GM18951 (cell line): Measurements from ENCODE around the gene PTX4.
"Not testable (repeated sequence)": the region's sequence is repeated elsewhere in the genome, so short reads cannot be mapped to it uniquely, and the experiment has no call there.

Source experiments
- POLR2A ChIP-seq: IDR thresholded peaks from 4 replicates; pipeline ENCODE4 v1.6.1; 2011; ENCODE audit warnings: mild to moderate bottlenecking; ENCODE audit not compliant: insufficient read length, insufficient read depth; ENCODE audit errors: extremely low read depth
- in situ Hi-C: fragments of 300-500 bp; cut with MboI; formaldehyde crosslinking; loops from one replicate; pipeline ENCODE4 v1.12.0; 2022; ENCODE audit warnings: low sequenced_read_pairs, mixed read lengths, inconsistent platforms; ENCODE audit not compliant: unreplicated experiment

Gene PTX4

DNA sequence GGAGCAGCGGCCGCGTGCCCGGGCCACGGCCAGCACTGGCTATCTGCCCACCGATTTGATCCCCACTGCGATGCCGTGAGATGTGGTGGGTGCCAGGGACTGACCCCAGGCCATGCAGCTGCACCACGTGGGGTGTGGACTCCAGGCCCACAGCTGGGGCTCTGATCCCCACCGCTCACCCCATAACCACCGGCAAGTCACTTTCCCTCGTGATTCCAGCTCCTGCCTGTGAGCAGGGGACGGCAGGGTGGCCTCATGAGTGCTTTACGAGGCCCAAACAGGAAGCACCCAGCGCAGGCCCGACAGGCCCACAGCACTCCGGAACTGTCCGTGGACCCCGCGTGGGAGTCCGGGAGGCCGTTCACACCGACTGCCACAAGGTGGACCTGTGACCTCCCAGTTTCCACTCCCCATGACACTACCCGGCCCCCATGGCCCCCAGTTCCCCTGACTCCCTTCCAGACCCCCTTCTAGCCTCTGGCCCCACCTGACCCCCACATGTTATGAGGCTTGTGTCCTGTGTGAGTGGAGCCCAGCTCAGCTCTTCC, 616 bp downstream of the PTX4 start:
- in situ Hi-C loops = no loop called here
- TF ChIP-seq POLR2A = no peak

DNA sequence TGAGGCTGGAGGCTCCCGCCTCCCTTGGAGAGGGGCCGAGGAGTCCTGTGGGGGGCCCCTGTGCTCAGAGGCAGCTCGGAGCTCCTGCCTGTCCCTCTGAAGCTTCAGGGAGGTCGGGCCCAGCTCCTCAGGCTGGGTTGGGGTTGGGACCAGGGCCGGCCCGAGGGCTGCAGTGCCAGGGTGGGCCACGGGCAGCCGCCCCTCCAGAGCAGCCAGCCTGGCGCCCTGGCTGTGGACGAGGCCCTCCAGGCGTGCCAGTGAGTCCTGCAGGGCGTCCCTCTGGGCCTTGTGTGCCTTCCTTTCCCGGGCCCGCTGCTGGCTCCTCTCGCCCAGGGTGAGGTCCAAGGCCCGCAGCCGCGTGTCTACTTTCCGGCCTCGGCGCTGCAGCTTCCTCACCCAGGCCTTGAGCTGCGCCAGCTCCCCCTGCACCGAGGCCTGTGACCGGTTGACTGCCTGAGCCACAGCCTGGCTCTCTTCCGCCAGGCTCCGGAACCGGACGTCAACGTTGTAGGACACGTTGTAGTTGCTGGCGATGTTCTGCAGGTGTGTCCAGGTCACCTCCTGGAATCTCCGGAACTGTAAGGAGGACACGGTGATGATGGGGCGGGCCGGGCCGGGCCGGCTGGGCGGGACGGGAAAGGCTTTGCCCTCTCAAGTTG, 1.2 kb downstream of the PTX4 start:
- in situ Hi-C loops = no loop called here
- TF ChIP-seq POLR2A = no peak

DNA sequence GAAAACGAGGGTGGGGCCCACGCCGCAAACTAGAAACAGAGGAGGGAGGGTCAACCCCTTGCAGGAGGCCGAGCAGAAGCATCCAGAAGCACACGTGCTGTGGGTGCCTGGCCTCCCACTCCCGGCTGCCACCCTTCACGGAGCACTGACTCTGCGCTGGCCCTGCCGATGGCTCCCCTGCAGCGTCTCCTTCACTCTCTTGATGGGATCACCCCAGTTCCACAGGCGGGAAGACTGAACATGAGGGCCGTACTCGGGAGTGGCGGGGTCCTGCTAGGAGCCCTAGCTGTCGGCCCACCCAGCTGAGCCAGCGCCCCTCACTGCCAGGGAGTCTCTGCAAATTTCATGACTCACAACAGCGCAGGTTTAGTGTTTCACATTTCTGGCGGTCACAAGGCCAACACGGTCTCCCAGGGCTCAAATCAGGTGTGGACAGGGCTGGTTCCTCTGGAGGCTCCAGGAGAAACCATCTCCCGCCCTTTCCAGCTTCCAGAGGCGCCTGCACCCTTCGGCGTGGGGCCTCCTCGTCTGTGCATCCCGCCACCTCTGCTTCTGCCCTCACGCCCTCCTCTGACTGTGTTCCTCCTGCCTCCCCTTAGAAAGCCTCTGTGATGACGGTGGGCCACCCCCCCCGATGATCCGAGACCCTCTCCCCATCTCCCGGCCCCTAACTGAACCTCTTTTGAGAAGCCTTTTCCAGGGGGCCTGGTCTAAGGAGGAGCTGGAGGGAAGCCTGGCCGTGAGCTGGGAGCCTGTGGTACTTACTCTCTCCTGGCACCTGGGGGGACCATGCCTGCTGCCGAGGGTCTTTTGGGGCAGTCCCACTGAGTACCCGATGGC, 2.0 kb downstream of the PTX4 start:
- in situ Hi-C loops = no loop called here
- no peak for TF ChIP-seq POLR2A

DNA sequence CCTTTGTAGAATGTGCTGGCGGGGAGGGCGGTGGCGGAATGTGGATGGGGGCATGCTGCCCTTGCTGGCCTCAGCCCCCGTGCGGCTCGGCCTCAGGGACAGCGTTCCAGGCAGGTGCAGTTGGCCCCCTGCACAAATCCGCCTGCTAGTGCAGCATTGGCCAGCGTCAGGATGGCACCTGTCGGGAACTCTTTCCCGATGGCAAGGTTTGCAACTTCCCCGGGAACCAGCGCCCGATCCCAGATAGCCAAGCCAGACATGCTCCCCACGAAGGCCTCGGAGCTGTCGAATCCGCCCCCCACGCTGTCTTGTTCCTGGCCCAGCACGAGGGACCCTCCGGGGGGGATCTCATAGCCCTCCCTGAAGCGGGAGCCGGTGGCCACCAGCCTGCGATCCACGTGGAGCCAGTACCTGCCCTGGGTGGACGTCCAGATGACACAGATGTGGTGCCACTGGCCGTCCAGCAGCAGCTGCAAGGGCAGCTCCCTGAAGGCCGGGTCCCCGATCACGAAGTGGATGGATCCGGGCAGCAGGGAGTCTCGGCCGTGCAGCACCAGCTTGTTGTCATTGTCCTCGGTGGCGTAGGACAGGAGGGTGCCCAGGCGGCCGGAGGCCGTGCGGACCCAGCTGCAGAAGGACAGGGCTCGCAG, 2.8 kb downstream of the PTX4 start:
- in situ Hi-C loops = no loop called here
- TF ChIP-seq POLR2A = no peak

DNA sequence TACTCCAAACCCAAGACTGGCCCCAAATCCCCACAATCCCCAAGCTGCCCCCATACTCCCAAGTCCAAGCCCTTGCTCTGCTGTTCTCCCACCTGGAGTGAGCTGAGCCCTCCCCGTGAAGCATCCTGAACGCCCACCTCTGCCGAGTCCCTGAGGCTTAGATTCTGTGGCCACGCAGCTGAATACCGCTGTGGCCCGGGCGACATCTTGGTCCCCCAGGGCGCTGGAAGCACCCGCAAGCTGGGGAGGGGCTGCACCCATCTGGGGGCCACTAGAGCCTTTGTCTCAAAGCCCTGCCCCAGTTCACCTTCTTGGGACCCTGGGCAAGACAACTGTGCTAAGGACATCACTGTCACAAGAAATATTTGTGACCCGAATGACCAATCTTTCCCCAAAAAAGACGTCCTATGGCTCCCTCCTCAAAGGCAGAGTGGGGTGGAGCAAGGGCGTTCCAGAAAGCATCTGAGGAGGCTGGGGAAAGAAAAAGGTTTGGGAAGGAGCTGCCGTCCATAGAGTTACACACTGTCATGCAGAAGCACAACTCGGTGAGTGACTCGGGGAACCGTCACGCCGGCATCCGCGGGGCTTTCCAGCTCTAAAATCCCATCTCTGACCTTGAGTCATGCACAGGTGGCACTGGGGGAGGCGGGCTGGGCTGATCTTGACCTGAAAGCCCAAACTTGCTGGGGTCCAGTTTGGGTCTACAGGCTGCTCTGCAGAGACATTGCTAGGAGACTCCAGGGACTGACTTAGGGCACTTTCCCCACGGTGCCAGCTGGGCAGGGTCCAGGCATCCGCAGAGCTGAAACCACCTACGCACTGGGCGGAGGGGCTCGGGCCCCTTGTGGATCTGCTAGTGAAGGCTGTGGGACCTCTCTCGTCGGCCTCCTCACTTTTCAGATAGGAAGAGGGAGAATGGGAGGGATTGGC, 6.6 kb downstream of the PTX4 start:
- no peak for TF ChIP-seq POLR2A

DNA sequence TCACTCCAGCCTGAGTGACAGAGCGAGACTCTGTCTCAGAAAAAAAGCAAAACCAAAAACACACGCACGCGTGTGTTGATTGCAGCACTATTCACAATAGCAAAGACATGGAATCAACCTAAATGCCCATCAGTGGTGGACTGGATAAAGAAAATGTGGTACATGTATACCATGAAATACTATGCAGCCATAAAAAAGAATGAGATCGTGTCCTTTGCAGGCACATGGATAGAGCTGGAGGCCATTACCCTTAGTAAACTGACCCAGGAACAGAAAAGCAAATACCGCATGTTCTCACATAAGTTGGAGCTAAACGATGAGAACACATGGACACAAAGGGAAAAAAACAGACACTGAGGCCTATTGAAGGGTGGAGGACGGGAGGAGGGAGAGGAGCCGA, 9.8 kb downstream of the PTX4 start:
- in situ Hi-C loops = not testable (repeated sequence)

More for the DNA sequence above, 6.6 kb downstream of the PTX4 start:
- in situ Hi-C loops = no loop called here

DNA sequence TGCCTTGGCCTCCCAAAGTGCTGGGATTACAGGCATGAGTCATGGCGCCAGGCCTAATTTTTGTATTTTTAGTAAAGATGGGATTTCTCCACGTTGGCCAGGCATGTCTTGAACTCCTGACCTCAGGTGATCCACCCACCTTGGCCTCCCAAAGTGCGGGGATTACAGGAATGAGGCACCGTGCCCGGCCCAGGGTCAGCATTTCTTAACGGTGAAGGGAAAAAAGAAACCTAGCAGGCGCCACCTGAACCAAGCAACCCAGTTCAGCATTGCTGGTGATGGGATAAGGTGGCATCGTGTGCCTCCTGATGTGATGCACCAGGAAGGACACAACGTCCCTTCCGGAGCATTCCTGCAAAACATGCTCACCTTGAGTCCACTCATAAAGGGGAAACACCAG, 11.7 kb downstream of the PTX4 start:
- in situ Hi-C loops = no loop called here
- no peak for TF ChIP-seq POLR2A

DNA sequence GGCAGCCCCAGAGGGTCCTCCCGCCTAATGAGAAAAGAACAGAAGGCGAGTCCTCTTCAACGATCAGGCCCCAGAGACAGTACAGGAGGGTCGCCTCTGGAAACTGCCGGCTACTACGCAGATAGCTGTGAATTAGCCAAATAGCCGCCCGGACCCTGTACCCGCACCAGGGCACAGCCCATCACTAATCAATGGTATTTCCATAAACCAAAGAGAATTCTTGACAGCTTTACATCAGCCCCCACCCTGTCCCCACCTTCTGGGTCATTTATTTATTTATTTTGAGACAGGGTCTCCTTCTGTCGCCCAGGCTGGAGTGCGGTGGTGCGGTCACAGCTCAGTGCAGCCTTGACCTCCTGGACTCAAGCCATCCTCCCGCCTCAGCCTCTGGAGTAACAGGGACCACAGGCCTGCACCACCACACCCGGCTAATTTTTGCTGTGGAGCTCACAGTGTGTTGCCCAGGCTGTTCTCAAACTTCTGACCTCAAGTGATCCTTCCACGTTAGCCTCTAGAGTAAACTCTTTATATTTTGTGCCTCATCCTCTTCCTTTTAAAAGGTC, 13.1 kb downstream of the PTX4 start:
- in situ Hi-C loops = no loop called here
- TF ChIP-seq POLR2A = no peak

DNA sequence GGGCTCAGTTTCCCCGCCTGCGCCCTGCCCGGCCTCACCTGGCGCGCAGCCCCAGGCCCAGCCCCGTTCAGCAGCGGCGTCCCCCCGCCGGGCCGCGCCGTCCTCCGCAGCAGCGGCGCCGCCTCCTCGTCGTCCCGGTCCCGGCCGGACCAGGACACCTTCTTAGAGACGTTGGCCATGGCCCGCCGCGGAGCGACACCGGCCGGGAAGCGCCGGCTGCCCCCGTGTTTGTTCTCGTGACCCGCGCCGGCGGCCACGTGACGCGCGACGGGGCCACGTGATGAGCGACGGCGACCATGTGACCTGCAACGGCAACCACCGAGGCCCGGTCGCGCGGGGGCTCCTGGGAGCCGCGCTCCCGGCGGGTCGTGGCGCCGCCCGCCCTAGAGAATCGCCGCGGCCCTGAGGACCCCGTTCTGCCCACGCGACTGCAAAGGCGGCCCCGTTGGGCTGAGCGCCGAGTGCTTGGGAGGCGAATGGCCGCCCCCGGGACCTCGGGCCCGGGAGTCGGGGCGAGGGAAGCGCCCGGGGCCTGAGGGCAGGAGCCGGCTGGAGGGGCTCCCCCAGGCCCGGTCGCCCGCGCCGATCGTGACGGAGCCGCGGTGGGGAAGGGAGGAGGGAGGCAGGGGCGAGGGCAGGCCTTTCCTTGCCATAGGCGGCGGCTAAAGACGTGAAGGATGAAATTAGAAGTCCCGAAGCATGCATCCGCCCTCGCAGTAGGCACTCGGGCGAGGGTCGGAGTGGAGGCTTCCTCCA, 13.8 kb downstream of the PTX4 start, which contains the start of gene CLCN7:
CLCN7 (minus strand) TSS at position 233 of the 756 bp plus-strand sequence; CDS start at position 179, 54 bp downstream.
- in situ Hi-C loops = no loop called here

DNA sequence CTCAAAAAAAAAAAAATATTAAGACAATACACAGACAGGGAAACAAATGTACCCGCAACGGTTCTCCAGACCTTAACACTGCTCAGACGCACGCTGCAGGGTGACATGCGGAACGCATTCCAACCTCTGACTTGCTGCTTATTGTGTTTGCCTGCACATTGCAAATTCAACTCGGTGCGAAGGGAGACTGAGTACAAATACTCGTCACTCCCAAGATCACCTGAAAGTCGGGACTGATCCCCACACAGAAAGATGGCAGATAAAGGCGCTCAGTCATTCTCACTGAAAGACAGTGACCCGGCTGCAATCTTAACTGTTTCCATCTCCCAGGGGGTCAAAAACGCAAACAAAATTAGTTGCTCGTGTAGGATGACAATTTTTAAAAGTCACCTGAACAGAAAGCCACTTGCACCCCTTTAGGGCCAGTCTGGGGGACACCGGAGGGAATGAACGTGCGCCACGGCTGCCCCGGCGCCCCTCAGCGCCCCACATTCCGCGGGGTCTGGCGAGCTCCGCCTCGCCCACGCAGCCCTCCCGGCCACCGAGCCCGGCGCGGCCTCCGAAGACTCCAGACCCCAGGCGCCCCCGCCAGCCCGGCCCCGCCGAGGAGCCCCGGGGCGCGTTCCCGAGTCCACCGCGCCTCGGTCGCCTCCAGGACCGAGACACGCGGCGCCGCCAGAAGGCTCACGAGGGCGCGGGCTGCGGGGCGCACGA, 14.5 kb downstream of the PTX4 start:
- TF ChIP-seq POLR2A = no peak
- in situ Hi-C loops = no loop called here

More for the DNA sequence above, 13.8 kb downstream of the PTX4 start, which contains the start of gene CLCN7:
- peak; percentile 97 for TF ChIP-seq POLR2A

DNA sequence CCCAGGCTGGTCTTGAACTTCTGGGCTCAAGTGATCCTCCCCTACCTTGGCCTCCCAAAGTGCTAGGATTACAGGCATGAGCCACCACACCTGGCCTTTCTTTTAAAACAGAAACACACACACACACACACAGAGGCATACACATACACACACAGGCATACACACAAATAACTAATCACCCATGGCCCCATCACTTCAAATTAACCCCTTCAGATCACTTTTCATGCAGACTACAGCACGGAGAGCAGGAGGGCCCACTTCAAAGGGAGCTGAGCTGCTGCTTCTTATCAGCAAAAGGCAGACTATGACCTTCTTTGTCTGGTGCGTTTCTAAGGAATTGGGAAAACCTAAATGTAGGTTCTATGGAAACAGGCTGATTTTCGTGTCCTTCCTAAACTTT, 15.8 kb downstream of the PTX4 start:
- in situ Hi-C loops = no loop called here

More for the DNA sequence above, 15.8 kb downstream of the PTX4 start:
- no peak for TF ChIP-seq POLR2A
